OCI-LY7 (cell line): Measurements from ENCODE around the gene TMEM250.

Source experiments
- CTCF ChIP-seq: fragments of 200-600 bp; sonication (generic); conservative IDR thresholded peaks from 2 replicates; pipeline ENCODE4 v1.5.1; 2014; ENCODE audit warnings: mild to moderate bottlenecking, antibody characterized with exemption, low read length, moderate library complexity, mixed read lengths
- EZH2phosphoT487 ChIP-seq: fragments of 200-600 bp; sonication (generic); IDR thresholded peaks from 2 replicates; pipeline ENCODE4 v1.6.1; 2018; ENCODE audit warnings: low read depth, borderline replicate concordance, mild to moderate bottlenecking, mixed run types, antibody characterized with exemption, low read length, moderate library complexity, mixed read lengths

GRCh38 chr9:136122425-136123383 is 4.0 kb upstream of the TMEM250 start:
- peak; percentile 93 for TF ChIP-seq CTCF
- no peak for TF ChIP-seq EZH2phosphoT487
